Measurements from ENCODE around the gene TEX22. TPM values are rescaled to one million over a fixed set of nuclear protein-coding genes. Genes with fewer than 3 reads are reported as not detected.
A peak's percentile ranks its signal among the peaks of the same experiment; 100 is the strongest.

Gene TEX22
- polyA plus RNA-seq, 6 donors from 2014 or later = 0.21 to 0.77 (median 0.65) TPM; not detected in 3

DNA sequence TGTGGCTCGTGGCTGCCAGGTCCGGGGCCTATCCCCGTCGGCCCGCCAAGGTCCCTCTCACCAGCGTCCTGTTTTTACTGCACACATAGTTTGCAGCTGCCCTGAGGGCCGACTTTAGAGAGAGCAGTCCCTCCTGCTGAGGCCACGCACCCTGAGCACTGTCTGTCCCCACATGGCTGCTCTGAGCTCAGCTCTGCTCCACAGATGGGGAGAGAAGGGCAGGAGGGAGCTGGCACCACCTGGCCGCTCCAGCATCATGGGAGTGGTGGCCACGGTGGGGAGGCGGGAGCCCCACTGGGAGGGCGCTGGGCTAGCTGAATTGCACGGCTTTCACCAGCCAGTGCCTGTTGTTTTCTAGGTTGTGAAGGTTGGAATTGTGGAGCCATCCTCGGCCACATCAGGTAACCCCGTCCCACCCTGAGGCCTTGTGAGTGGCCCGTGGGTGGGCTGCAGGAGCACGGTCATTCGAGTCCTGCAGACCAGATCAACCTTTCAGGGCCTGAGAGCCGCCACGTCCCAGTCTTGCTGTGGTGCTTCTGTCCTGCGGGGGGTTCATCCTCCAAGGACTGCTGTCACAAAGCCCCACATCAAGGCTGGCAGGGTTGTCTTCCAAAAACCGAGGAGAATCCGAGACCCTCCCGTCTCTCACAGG is 7.4 kb upstream of the TEX22 start:
- no peaks in the 10 kb centered on the region for H3K36me3 Mint-ChIP-seq
- no peak for ATAC-seq (ENCODE audit: low read depth in 2 of 2)
- DNase-seq = no peak
- no peaks in the 10 kb centered on the region for H3K27me3 Mint-ChIP-seq
- peaks cover 9 to 15% (median 9%) of the 10 kb centered on the region in 3 donors for H3K4me1 Mint-ChIP-seq
- no peak overlapping the region for H3K4me3 Mint-ChIP-seq
- peak overlapping the region in 2 of 6 donors; percentile 36 to 54 for H3K27ac Mint-ChIP-seq
- H3K9me3 Mint-ChIP-seq = no peaks in the 10 kb centered on the region

DNA sequence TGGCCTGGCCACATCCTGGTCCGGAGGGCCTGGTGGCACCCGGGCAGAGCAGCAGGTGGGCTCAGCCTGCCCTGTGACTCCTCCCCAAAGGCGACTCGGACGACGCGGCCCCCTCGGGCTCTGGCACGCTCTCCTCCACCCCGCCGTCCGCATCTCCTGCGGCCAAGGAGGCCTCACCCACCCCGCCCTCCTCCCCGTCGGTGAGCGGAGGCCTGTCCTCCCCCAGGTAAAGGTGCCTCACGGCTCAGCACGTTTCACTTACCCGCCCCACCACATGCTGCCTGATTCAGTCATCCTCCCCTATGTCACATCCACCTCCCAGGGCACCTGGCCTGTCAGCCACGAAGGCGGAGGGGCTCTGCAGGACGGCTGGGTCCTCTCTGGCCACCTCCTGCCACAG is 6.8 kb upstream of the TEX22 start:
- Mint-ChIP-seq H3K4me3 (no peak overlapping the region), H3K36me3 (no peaks in the 10 kb centered on the region), H3K4me1 (peaks cover 9 to 15% (median 9%) of the 10 kb centered on the region in 3 donors), H3K27me3 (no peaks in the 10 kb centered on the region), H3K27ac (peak overlapping the region in 3 of 6 donors; percentile 47 to 88 (median 63)), H3K9me3 (no peaks in the 10 kb centered on the region)
- no peak for ATAC-seq (ENCODE audit: low read depth in 2 of 2)
- DNase-seq = no peak

GRCh38 chr14:105392131-105393090 is 5.9 kb upstream of the TEX22 start:
- ATAC-seq (ENCODE audit: low read depth in 2 of 2) (no peak), DNase-seq (no peak)
- Mint-ChIP-seq H3K27ac (peak overlapping the region in 3 of 6 donors; percentile 47 to 66 (median 63)), H3K36me3 (no peaks in the 10 kb centered on the region), H3K4me3 (no peak overlapping the region), H3K4me1 (peaks cover 9 to 15% (median 9%) of the 10 kb centered on the region in 3 donors), H3K9me3 (no peaks in the 10 kb centered on the region), H3K27me3 (no peaks in the 10 kb centered on the region)

GRCh38 chr14:105393151-105393550 is 5.2 kb upstream of the TEX22 start:
- H3K4me1 Mint-ChIP-seq = peaks cover 9 to 15% (median 14%) of the 10 kb centered on the region in 3 donors
- H3K9me3 Mint-ChIP-seq = no peaks in the 10 kb centered on the region
- no peak overlapping the region for H3K27ac Mint-ChIP-seq
- DNase-seq (no peak), ATAC-seq (ENCODE audit: low read depth in 2 of 2) (no peak)
- H3K4me3 Mint-ChIP-seq = no peak overlapping the region
- no peaks in the 10 kb centered on the region for H3K36me3 Mint-ChIP-seq
- no peaks in the 10 kb centered on the region for H3K27me3 Mint-ChIP-seq

GRCh38 chr14:105394714-105395537 is 3.4 kb upstream of the TEX22 start:
- peak overlapping the region in 3 of 6 donors; percentile 10 to 58 (median 37) for H3K27ac Mint-ChIP-seq
- H3K36me3 Mint-ChIP-seq = no peaks in the 10 kb centered on the region

DNA sequence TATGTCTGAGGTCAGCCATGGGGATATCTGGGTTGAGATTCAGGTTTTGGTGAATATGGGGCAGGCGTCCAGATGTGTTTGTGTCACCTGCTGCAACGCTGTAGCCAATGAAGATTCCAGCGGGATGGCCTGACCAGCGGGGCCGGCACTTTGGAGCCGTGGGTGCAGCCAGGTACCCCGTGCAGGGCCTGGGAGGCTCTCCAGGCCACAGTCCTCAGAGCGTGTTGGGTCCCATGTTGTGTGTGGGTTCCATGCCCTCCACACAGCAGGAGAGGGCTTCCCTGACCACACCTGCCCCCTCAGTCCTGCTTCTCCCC is 2.8 kb upstream of the TEX22 start:
- Mint-ChIP-seq H3K4me3 (peak overlapping the region in 1 of 8 donors; percentile 15), H3K27ac (peak overlapping the region in 2 of 6 donors; percentile 29 to 37), H3K27me3 (no peaks in the 10 kb centered on the region), H3K36me3 (peaks cover 2 to 6% of the 10 kb centered on the region in 2 donors), H3K9me3 (no peaks in the 10 kb centered on the region), H3K4me1 (peaks cover 12 to 20% (median 20%) of the 10 kb centered on the region in 3 donors)
- DNase-seq (no peak), ATAC-seq (ENCODE audit: low read depth in 2 of 2) (no peak)

More at GRCh38 chr14:105394714-105395537, 3.4 kb upstream of the TEX22 start:
- Mint-ChIP-seq H3K4me3 (peak overlapping the region in 2 of 8 donors; percentile 15 to 53), H3K9me3 (no peaks in the 10 kb centered on the region), H3K4me1 (peaks cover 14 to 23% (median 21%) of the 10 kb centered on the region in 3 donors), H3K27me3 (no peaks in the 10 kb centered on the region)
- ATAC-seq (ENCODE audit: low read depth in 2 of 2) = no peak
- no peak for DNase-seq

- DNase-seq = no peak
- Mint-ChIP-seq H3K27me3 (no peaks in the 10 kb centered on the region), H3K4me1 (peaks cover 13 to 22% (median 21%) of the 10 kb centered on the region in 3 donors)
These were observed 897 bp upstream of the TEX22 start for GRCh38 chr14:105397350-105397931.

GRCh38 chr14:105398726-105399465 is 558 bp downstream of the TEX22 start:
- H3K9me3 Mint-ChIP-seq = no peaks in the 10 kb centered on the region
- no peak for DNase-seq
- peak overlapping the region; percentile 83 to 94 (median 90) for H3K4me3 Mint-ChIP-seq

More at GRCh38 chr14:105397350-105397931, 897 bp upstream of the TEX22 start:
- ATAC-seq (ENCODE audit: low read depth in 2 of 2) = no peak
- Mint-ChIP-seq H3K9me3 (no peaks in the 10 kb centered on the region), H3K36me3 (peaks cover 11 to 14% of the 10 kb centered on the region in 2 donors), H3K4me3 (peak overlapping the region; percentile 80 to 90 (median 84)), H3K27ac (peak overlapping the region in 5 of 6 donors; percentile 52 to 94 (median 83))

GRCh38 chr14:105399466-105399775 is 1.1 kb downstream of the TEX22 start:
- Mint-ChIP-seq H3K36me3 (peaks cover 11 to 14% of the 10 kb centered on the region in 2 donors), H3K4me3 (peak overlapping the region; percentile 52 to 94 (median 88)), H3K27me3 (no peaks in the 10 kb centered on the region), H3K4me1 (peaks cover 22 to 28% (median 27%) of the 10 kb centered on the region in 3 donors), H3K9me3 (no peaks in the 10 kb centered on the region), H3K27ac (peak overlapping the region in 2 of 6 donors; percentile 83 to 87)
- ATAC-seq (ENCODE audit: low read depth in 2 of 2) (no peak), DNase-seq (no peak)

More at GRCh38 chr14:105398726-105399465, 558 bp downstream of the TEX22 start:
- Mint-ChIP-seq H3K4me1 (peaks cover 18 to 23% (median 22%) of the 10 kb centered on the region in 3 donors), H3K27me3 (no peaks in the 10 kb centered on the region), H3K27ac (peak overlapping the region; percentile 78 to 94 (median 86)), H3K36me3 (peaks cover 11 to 14% of the 10 kb centered on the region in 2 donors)
- ATAC-seq (ENCODE audit: low read depth in 2 of 2) = peak; percentile 35 to 44

DNA sequence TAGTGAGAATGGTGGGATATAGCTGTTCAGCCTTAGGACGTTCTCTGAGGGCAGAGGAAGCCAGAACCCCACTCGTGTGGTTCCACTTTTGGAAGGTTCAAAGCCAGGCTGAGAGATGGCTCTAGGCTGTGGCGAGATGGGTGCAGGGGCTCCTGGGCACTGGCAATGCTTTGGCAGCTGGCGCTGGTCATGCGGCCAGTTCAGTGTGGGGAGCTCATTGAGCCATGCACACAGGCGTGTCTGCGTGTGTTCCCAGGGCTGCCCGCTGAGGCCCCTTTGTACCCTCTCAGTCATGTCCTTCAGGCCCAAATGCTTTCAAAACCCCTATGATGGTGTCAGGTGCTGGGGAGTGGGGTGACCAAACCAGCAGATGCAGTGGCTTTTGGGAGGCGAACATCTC is 1.7 kb downstream of the TEX22 start:
- Mint-ChIP-seq H3K4me3 (peak overlapping the region in 7 of 8 donors; percentile 83 to 94 (median 90)), H3K4me1 (peaks cover 27 to 34% (median 33%) of the 10 kb centered on the region in 3 donors), H3K27me3 (no peaks in the 10 kb centered on the region), H3K27ac (peak overlapping the region in 1 of 6 donors; percentile 87), H3K36me3 (peaks cover 11 to 14% of the 10 kb centered on the region in 2 donors), H3K9me3 (no peaks in the 10 kb centered on the region)
- DNase-seq = no peak
- no peak for ATAC-seq (ENCODE audit: low read depth in 2 of 2)

- ATAC-seq (ENCODE audit: low read depth in 2 of 2) = no peak
- Mint-ChIP-seq H3K4me1 (peaks cover 30 to 37% (median 36%) of the 10 kb centered on the region in 3 donors), H3K4me3 (peak overlapping the region in 1 of 8 donors; percentile 83), H3K27ac (peak overlapping the region in 1 of 6 donors; percentile 33), H3K27me3 (no peaks in the 10 kb centered on the region), H3K36me3 (peaks cover 11 to 14% of the 10 kb centered on the region in 2 donors), H3K9me3 (no peaks in the 10 kb centered on the region)
- DNase-seq = no peak
These were observed 3.4 kb downstream of the TEX22 start for GRCh38 chr14:105401699-105402098.

- Mint-ChIP-seq H3K4me1 (peaks cover 29 to 47% (median 38%) of the 10 kb centered on the region in 3 donors), H3K27ac (no peak overlapping the region), H3K36me3 (no peaks in the 10 kb centered on the region), H3K4me3 (peak overlapping the region in 1 of 8 donors; percentile 60), H3K9me3 (no peaks in the 10 kb centered on the region), H3K27me3 (peaks cover 0 to 24% (median 10%) of the 10 kb centered on the region in 3 donors)
- ATAC-seq (ENCODE audit: low read depth in 2 of 2) (no peak), DNase-seq (no peak)
These were observed 10.3 kb downstream of the TEX22 start for GRCh38 chr14:105408592-105408991.
